Body of pancreas (tissue), 4 donors: Measurements from ENCODE around the gene SLC12A8.

Source experiments
- CTCF ChIP-seq, 7 experiments: fragments of 450-650 bp in 4 of 7; fragments of 200-600 bp in 3 of 7; sonication (generic) in 3 of 7; IDR thresholded peaks; one replicate each; pipeline ENCODE4 v1.5.1; 2016 to 2019; ENCODE audit warnings: antibody characterized with exemption in 7 of 7
- POLR2A ChIP-seq, 3 donors: fragments of 450-650 bp; IDR thresholded peaks; one replicate each; pipeline ENCODE4 v1.6.1; 2016; ENCODE audit warnings: antibody characterized with exemption in 3 of 3, mild to moderate bottlenecking in 2 of 3

GRCh38 chr3:125206934-125207333 is 5.6 kb downstream of the SLC12A8 start:
- no peak for TF ChIP-seq CTCF (IDR thresholded peaks at IDR 0.05)
- TF ChIP-seq POLR2A (IDR thresholded peaks at IDR 0.05) = no peak
